SK-N-SH (cell line): ENCODE measurements around the gene EDIL3. TPM values are rescaled to one million over a fixed set of nuclear protein-coding genes. Genes with fewer than 3 reads are reported as not detected.

Experiments
- CTCF ChIA-PET: fragments of 300-600, 350-600 bp; formaldehyde crosslinking; extraction: SDS; loops from one replicate; lab custom pipeline; 2021; lab: Yijun Ruan, JAX
- POLR2A ChIA-PET: fragments of 350-600 bp; sonication (Branson Sonifier 250); formaldehyde crosslinking; extraction: SDS; loops from one replicate; lab custom pipeline; 2020; ENCODE audit warnings: antibody characterized with exemption, inconsistent platforms; lab: Yijun Ruan, JAX
- DNase-seq: peaks from one replicate; pipeline ENCODE4 v3.0.0; 2012
- H2AFZ ChIP-seq: fragments of 200-600 bp; sonication (generic); 2 replicates; pipeline ENCODE4 v1.8.1; 2016; ENCODE audit warnings: antibody characterized with exemption, mild to moderate bottlenecking, low read depth
- H3F3A ChIP-seq: fragments of 200-600 bp; sonication (generic); replicated peaks from 2 replicates; pipeline ENCODE3; 2016; ENCODE audit warnings: antibody characterized with exemption, mild to moderate bottlenecking; ENCODE audit not compliant: insufficient read depth
- H3K27ac ChIP-seq, 2 experiments: fragments of 200-500 bp in 1 of 2; fragments of 200-600 bp in 1 of 2; sonication (Bioruptor generic) in 1 of 2; sonication (generic), shearing (Covaris generic) in 1 of 2; 2 replicates each; pipeline versions ENCODE4 v1.5.1 to v1.6.1; 2014 to 2016; ENCODE audit warnings: low read depth in 2 of 2, inconsistent platforms in 1 of 2, low read length in 1 of 2, mild to moderate bottlenecking in 1 of 2, mixed read lengths in 1 of 2
- H3K27me3 ChIP-seq: fragments of 200-600 bp; sonication (generic), shearing (Covaris generic); 2 replicates; pipeline ENCODE4 v1.6.1; 2016; ENCODE audit warnings: mixed run types; ENCODE audit not compliant: insufficient read depth
- H3K36me3 ChIP-seq, 2 experiments: fragments of 200-500 bp in 1 of 2; fragments of 200-600 bp in 1 of 2; sonication (Bioruptor generic) in 1 of 2; sonication (generic) in 1 of 2; replicated peaks in 1 of 2; 2 replicates each; pipeline versions ENCODE3 to v1.5.1; 2014 to 2016; ENCODE audit warnings: low read length in 1 of 2, mild to moderate bottlenecking in 1 of 2; ENCODE audit not compliant: insufficient read depth in 2 of 2, control insufficient read depth in 1 of 2
- H3K4me1 ChIP-seq, 2 experiments: fragments of 200-500 bp in 1 of 2; fragments of 200-600 bp in 1 of 2; sonication (Bioruptor generic) in 1 of 2; sonication (generic), shearing (Covaris generic) in 1 of 2; 2 replicates each; pipeline versions ENCODE4 v1.5.1 to v1.6.1; 2014 to 2016; ENCODE audit warnings: low read depth in 1 of 2, low read length in 1 of 2, mixed run types in 1 of 2; ENCODE audit not compliant: insufficient read depth in 2 of 2, control insufficient read depth in 1 of 2
- H3K4me2 ChIP-seq: fragments of 200-600 bp; sonication (generic), shearing (Covaris generic); 2 replicates; pipeline ENCODE4 v1.6.1; 2017; ENCODE audit warnings: mixed run types
- H3K4me3 ChIP-seq, 2 experiments: fragments of 200-500 bp in 1 of 2; fragments of 200-600 bp in 1 of 2; sonication (Bioruptor generic) in 1 of 2; sonication (generic), shearing (Covaris generic) in 1 of 2; 2 replicates each; pipeline versions ENCODE4 v1.5.1 to v1.8.1; 2014 to 2016; ENCODE audit warnings: low read depth in 2 of 2, inconsistent platforms in 1 of 2, low read length in 1 of 2, mild to moderate bottlenecking in 1 of 2, mixed read lengths in 1 of 2, moderate library complexity in 1 of 2
- H3K79me2 ChIP-seq: fragments of 200-600 bp; sonication (generic); 2 replicates; pipeline ENCODE4 v1.8.1; 2017; ENCODE audit warnings: mild to moderate bottlenecking; ENCODE audit not compliant: insufficient read depth
- H3K9ac ChIP-seq: fragments of 200-600 bp; sonication (generic); 2 replicates; pipeline ENCODE4 v1.6.1; 2017; ENCODE audit warnings: mixed run types
- H3K9me2 ChIP-seq: fragments of 200-600 bp; sonication (generic); 2 replicates; pipeline ENCODE4 v1.6.1; 2017; ENCODE audit warnings: mixed run types
- H3K9me3 ChIP-seq: fragments of 200-600 bp; sonication (generic); 2 replicates; pipeline ENCODE4 v1.6.1; 2017; ENCODE audit warnings: mixed run types, mild to moderate bottlenecking, moderate library complexity
- H4K20me1 ChIP-seq: fragments of 200-600 bp; sonication (generic); 2 replicates; pipeline ENCODE4 v1.6.1; 2017; ENCODE audit warnings: mild to moderate bottlenecking, mixed run types; ENCODE audit not compliant: insufficient read depth
- ELF1 ChIP-seq: IDR thresholded peaks from 2 replicates; pipeline ENCODE4 v1.4.0; 2012
- EP300 ChIP-seq, 2 experiments: IDR thresholded peaks; 2 replicates each; pipeline versions ENCODE4 v1.4.0 to v1.6.1; 2012; ENCODE audit warnings: borderline replicate concordance in 1 of 2, low read depth in 1 of 2, low read length in 1 of 2
- EZH2phosphoT487 ChIP-seq: fragments of 200-600 bp; sonication (generic); IDR thresholded peaks from 2 replicates; pipeline ENCODE4 v1.6.1; 2017; ENCODE audit warnings: low read depth, mixed run types, mild to moderate bottlenecking, antibody characterized with exemption, moderate library complexity, borderline replicate concordance
- FOSL2 ChIP-seq: IDR thresholded peaks from 2 replicates; pipeline ENCODE4 v1.4.0; 2012; ENCODE audit warnings: low read depth, mild to moderate bottlenecking, moderate library complexity, borderline replicate concordance
- FOXJ3 ChIP-seq: sonication (generic); formaldehyde crosslinking; IDR thresholded peaks from 2 replicates; pipeline ENCODE4 v1.5.1; 2020; ENCODE audit warnings: mild to moderate bottlenecking, missing genetic modification reagents
- GABPA ChIP-seq: IDR thresholded peaks from 2 replicates; pipeline ENCODE4 v1.4.0; 2012; ENCODE audit warnings: low read depth, mild to moderate bottlenecking
- GATA2 ChIP-seq: sonication (generic); formaldehyde crosslinking; IDR thresholded peaks from 2 replicates; pipeline ENCODE4 v1.5.0; 2020; ENCODE audit warnings: mild to moderate bottlenecking, missing genetic modification reagents
- JUND ChIP-seq: IDR thresholded peaks from 2 replicates; pipeline ENCODE4 v1.4.0; 2012
- MEF2A ChIP-seq: IDR thresholded peaks from 2 replicates; pipeline ENCODE4 v1.4.0; 2012; ENCODE audit warnings: low read depth, borderline replicate concordance
- MXI1 ChIP-seq: IDR thresholded peaks from 2 replicates; pipeline ENCODE4 v1.6.1; 2012; ENCODE audit warnings: mild to moderate bottlenecking, low read depth, low read length, improper control_type of control experiment
- NFIC ChIP-seq: IDR thresholded peaks from 2 replicates; pipeline ENCODE4 v1.4.0; 2012; ENCODE audit warnings: borderline replicate concordance
- POLR2AphosphoS5 ChIP-seq: IDR thresholded peaks from 2 replicates; pipeline ENCODE4 v1.6.1; 2012; ENCODE audit warnings: low read depth, low read length
- RAD21 ChIP-seq: IDR thresholded peaks from 2 replicates; pipeline ENCODE4 v1.6.1; 2012; ENCODE audit warnings: mild to moderate bottlenecking, low read length
- SIN3A ChIP-seq: IDR thresholded peaks from 2 replicates; pipeline ENCODE4 v1.6.1; 2012; ENCODE audit warnings: low read depth, mild to moderate bottlenecking, low read length, moderate library complexity, borderline replicate concordance
- TAF1 ChIP-seq: IDR thresholded peaks from 2 replicates; pipeline ENCODE4 v1.6.1; 2012; ENCODE audit warnings: low read depth, mild to moderate bottlenecking, low read length, moderate library complexity, borderline replicate concordance
- TCF12 ChIP-seq: IDR thresholded peaks from 2 replicates; pipeline ENCODE4 v1.4.0; 2012
- TEAD4 ChIP-seq: IDR thresholded peaks from 2 replicates; pipeline ENCODE4 v1.4.0; 2012; ENCODE audit warnings: mild to moderate bottlenecking, borderline replicate concordance; ENCODE audit not compliant: insufficient read depth
- whole genome bisulfite sequencing: methylation state at CpG from one replicate; pipeline ENCODE4 v1.1.6; 2017; ENCODE audit warnings: low lambda C conversion rate; 5-methylcytosine and 5-hydroxymethylcytosine counted together
- polyA plus RNA-seq, 3 experiments: library from polyadenylated mRNA; depleted of rRNA; stranded (reverse); fragments of >200 nt; gene quantifications; 2 replicates each; pipeline ENCODE4 v1.2.3, GENCODE V29; 2012
- TF ChIP-seq, protein P1 (sequence below): IDR thresholded peaks from 2 replicates; pipeline ENCODE4 v1.6.1; 2012; ENCODE audit warnings: mild to moderate bottlenecking, low read depth, low read length, moderate library complexity
- TF ChIP-seq, protein P2 (sequence below): IDR thresholded peaks from 2 replicates; pipeline ENCODE4; 2012
- TF ChIP-seq, protein P3 (sequence below): IDR thresholded peaks from 2 replicates; pipeline ENCODE4 v1.4.0; 2012; ENCODE audit warnings: low read depth, borderline replicate concordance

The EDIL3 gene
- polyA plus RNA-seq, 1 of the 3 experiments (the other 2 are of a cell fraction): 51.5 TPM

DNA sequence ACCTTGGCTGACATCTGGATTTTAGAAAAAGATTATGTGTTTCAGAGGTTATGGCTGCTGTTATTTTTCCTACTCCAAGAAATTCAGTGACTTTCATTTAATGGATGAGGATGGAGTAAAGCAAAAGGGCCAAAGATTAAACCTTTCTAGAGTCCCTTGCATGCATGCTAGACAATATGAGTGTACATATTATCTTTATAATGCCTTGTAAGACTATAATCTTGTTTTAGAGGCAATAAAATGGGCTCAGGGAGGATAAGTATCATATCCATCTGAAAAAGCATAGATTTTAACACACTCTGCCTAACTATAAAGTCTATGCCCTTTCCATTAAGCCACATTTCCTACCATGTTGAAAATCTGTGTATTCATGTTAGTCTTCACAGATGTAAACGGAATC, 199.8 kb downstream of the EDIL3 start:
- ChIA-PET CTCF (no interaction called here), POLR2A (no interaction called here)
- H3K36me3 ChIP-seq: peaks cover 3 to 6% of the 10 kb centered on the region in 2 experiments
- H3K79me2 ChIP-seq: peaks cover 8% of the 10 kb centered on the region; the same call in 1 of the 2 replicates
- no peak overlapping the region for H3K4me2 ChIP-seq
- TF ChIP-seq TAF1 (no peak), MXI1 (no peak), GATA2 (CRISPR knock-in tag) (no peak), TEAD4 (no peak), FOSL2 (no peak), EP300 (IDR thresholded peaks at IDR 0.05; ENCODE audit: borderline replicate concordance in 1 of 2, low read depth in 1 of 2, low read length in 1 of 2) (no peak), SIN3A (no peak), TCF12 (no peak), FOXJ3 (CRISPR knock-in tag) (no peak)
- no peaks in the 10 kb centered on the region for H3K27me3 ChIP-seq
- no peaks in the 10 kb centered on the region for H3K9me3 ChIP-seq
- H4K20me1 ChIP-seq: no peaks in the 10 kb centered on the region
- no peak overlapping the region for H2AFZ ChIP-seq
- H3K4me3 ChIP-seq: no peak overlapping the region
- H3F3A ChIP-seq: no peaks in the 10 kb centered on the region
- WGBS: 84% methylated on average over 1 of the region's 1 CpG
- no peak overlapping the region for H3K9ac ChIP-seq
- H3K4me1 ChIP-seq: no peaks in the 10 kb centered on the region
- H3K9me2 ChIP-seq: no peaks in the 10 kb centered on the region
- DNase-seq: no peak
- H3K27ac ChIP-seq: no peak overlapping the region

DNA sequence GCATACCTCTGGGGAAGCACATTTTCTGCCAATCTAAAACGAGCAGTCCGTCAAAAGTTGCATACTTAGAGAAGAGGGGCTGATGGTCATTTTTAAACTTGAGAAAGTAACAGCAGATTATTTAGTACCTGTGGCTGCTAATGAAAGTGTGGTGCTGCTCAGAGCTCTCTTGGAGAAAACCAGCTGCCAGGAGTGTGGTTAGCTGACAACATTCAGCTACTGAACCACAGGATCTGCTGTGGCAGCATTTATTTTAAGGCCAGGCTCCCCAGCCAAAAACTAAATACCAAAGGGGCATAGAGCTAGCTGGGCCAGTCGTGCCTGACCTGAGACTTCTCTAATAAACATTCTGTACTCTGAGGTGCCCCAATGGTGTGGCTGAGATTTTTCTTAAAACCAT, 203.6 kb downstream of the EDIL3 start:
- Histone ChIP-seq H3K27ac (no peak overlapping the region), H3K36me3 (peaks cover 3 to 11% of the 10 kb centered on the region in 2 experiments), H3K4me1 (no peaks in the 10 kb centered on the region), H4K20me1 (no peaks in the 10 kb centered on the region), H3K9me3 (no peaks in the 10 kb centered on the region), H3K9me2 (no peaks in the 10 kb centered on the region), H3K4me3 (no peak overlapping the region), H3K4me2 (no peak overlapping the region), H2AFZ (no peak overlapping the region), H3K9ac (no peak overlapping the region), H3F3A (no peaks in the 10 kb centered on the region), H3K79me2 (peaks cover 8% of the 10 kb centered on the region; the same call in 1 of the 2 replicates), H3K27me3 (no peaks in the 10 kb centered on the region)
- CTCF ChIA-PET: interaction anchor here (0.8 to 1.7 kb wide), 2 partner anchors 14 to 28 kb away, joined by 3 to 4 read pairs; no protein-coding TSS in a partner anchor
- 65% methylated on average over 3 of the region's 3 CpGs for WGBS
- POLR2A ChIA-PET: no interaction called here
- DNase-seq: no peak
- TF ChIP-seq EP300 (IDR thresholded peaks at IDR 0.05; ENCODE audit: borderline replicate concordance in 1 of 2, low read depth in 1 of 2, low read length in 1 of 2): no peak
- TF ChIP-seq ELF1: no peak
- TF ChIP-seq NFIC: no peak
- no peak for TF ChIP-seq EZH2phosphoT487
- TF ChIP-seq, protein P1, sequence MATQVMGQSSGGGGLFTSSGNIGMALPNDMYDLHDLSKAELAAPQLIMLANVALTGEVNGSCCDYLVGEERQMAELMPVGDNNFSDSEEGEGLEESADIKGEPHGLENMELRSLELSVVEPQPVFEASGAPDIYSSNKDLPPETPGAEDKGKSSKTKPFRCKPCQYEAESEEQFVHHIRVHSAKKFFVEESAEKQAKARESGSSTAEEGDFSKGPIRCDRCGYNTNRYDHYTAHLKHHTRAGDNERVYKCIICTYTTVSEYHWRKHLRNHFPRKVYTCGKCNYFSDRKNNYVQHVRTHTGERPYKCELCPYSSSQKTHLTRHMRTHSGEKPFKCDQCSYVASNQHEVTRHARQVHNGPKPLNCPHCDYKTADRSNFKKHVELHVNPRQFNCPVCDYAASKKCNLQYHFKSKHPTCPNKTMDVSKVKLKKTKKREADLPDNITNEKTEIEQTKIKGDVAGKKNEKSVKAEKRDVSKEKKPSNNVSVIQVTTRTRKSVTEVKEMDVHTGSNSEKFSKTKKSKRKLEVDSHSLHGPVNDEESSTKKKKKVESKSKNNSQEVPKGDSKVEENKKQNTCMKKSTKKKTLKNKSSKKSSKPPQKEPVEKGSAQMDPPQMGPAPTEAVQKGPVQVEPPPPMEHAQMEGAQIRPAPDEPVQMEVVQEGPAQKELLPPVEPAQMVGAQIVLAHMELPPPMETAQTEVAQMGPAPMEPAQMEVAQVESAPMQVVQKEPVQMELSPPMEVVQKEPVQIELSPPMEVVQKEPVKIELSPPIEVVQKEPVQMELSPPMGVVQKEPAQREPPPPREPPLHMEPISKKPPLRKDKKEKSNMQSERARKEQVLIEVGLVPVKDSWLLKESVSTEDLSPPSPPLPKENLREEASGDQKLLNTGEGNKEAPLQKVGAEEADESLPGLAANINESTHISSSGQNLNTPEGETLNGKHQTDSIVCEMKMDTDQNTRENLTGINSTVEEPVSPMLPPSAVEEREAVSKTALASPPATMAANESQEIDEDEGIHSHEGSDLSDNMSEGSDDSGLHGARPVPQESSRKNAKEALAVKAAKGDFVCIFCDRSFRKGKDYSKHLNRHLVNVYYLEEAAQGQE: no peak
- no peak for TF ChIP-seq JUND
- TF ChIP-seq RAD21: no peak
- TF ChIP-seq, protein P2, sequence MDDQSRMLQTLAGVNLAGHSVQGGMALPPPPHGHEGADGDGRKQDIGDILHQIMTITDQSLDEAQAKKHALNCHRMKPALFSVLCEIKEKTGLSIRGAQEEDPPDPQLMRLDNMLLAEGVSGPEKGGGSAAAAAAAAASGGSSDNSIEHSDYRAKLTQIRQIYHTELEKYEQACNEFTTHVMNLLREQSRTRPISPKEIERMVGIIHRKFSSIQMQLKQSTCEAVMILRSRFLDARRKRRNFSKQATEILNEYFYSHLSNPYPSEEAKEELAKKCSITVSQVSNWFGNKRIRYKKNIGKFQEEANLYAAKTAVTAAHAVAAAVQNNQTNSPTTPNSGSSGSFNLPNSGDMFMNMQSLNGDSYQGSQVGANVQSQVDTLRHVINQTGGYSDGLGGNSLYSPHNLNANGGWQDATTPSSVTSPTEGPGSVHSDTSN: no peak
- TF ChIP-seq, protein P3, sequence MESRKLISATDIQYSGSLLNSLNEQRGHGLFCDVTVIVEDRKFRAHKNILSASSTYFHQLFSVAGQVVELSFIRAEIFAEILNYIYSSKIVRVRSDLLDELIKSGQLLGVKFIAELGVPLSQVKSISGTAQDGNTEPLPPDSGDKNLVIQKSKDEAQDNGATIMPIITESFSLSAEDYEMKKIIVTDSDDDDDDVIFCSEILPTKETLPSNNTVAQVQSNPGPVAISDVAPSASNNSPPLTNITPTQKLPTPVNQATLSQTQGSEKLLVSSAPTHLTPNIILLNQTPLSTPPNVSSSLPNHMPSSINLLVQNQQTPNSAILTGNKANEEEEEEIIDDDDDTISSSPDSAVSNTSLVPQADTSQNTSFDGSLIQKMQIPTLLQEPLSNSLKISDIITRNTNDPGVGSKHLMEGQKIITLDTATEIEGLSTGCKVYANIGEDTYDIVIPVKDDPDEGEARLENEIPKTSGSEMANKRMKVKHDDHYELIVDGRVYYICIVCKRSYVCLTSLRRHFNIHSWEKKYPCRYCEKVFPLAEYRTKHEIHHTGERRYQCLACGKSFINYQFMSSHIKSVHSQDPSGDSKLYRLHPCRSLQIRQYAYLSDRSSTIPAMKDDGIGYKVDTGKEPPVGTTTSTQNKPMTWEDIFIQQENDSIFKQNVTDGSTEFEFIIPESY: no peak
- no peak for TF ChIP-seq GABPA
- no peak for TF ChIP-seq MEF2A
- TF ChIP-seq POLR2AphosphoS5: no peak
